Measurements from ENCODE around the gene KRTAP2-2.
"Not testable (repeated sequence)": the region's sequence is repeated elsewhere in the genome, so short reads cannot be mapped to it uniquely, and the experiment has no call there.

The KRTAP2-2 gene, protein sequence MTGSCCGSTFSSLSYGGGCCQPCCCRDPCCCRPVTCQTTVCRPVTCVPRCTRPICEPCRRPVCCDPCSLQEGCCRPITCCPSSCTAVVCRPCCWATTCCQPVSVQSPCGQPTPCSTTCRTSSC

DNA sequence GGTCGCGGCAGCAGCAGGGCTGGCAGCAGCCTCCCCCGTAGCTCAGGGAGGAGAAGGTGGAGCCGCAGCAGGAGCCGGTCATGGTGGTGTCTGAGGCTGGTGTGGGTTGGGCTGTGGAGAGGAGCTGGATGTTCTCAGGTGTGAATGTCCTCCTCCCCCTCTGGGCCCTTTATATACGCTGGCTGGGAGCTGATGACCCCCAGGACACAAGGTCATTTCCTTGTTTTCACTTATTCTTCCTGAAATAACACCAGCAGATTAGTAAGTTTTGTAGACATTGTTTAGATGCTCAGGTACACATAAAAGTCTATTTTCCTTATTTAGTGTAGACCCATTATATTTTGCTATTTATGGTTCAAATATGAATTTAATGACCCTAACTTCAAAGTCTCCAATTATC is at the start of gene KRTAP2-2:
Gene KRTAP2-2 (minus strand): TSS at position 101 of the 400 bp plus-strand sequence. CDS start 19 bp downstream, at position 82.
- not testable (repeated sequence) for DNase-seq

DNA sequence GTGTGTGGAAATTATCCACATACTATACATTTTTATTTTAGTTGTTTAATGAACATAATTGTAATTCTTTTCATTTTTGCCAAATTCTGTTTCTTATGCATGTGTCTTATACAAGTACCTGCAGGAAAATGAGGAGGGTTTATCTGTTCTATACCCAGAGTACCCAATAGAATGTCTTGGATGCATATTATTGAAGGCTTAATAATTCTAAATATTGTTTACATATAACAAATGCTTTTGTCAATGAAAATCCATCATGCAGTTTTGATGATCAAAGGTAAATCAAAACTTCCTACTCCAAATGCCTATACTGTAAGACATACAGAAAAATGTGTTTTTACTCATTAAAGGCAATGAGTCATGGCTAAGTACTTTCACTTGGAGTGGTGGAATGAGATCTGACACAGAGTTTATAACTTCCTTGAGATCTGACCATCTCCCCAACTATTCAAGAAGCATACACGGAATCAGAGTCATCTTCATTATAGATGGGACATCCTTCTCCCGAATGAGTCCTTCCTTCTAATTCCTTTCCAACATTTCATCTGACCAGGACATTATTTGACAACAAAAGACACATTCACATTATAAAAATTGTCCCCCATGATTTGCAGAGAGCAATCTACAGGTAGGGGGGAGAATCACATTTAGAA is 49.5 kb upstream of the KRTAP2-2 start:
- DNase-seq: not testable (repeated sequence)

DNA sequence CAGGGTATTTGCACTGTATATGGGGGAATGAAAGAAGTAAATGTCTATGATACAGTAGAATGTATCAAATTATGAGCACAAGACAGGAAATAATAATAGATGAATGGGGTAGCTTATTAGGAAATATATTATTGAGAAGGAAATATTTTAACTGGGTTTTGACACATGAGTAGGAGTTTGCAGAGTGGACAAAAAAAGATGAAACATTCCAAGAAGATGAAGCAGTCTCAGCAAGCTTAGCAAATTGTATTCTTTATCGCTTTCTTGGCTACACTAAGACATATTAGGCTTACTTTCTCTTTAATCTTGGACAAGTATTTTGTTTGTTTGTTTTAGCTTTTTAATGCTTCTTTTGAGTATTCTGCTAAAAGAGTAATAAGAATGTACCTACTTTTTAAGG is 48.9 kb upstream of the KRTAP2-2 start:
- no peak for DNase-seq

DNA sequence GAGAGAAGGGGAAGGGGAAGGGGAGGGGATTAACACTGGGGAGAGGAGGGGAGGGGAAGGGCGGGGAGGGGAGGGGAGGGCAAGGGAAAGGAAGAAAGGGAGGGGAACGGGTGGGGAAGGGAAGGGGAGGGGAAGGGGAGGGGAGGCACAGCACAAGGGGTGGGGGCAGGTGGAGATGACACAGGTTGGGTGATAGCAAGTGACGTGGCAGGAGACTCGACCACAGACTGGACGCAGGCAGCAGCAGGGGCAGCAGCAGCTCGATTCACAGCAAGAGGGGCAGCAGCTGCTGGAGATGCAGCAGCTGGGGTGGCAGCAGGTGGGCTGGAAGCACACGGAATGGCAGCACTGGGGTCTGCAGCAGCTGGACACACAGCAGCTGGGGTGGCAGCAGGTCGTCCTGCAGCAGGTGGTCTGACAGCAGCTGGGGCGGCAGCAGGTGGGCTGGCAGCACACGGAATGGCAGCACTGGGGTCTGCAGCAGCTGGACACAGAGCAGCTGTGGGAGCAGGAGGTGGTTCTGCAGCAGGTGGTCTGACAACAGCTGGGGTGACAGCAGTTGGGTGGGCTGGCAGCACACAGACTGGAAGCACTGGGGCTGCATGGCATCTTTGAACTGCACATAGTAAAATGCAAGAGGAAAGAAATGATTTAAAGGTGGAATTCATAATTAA is 46.7 kb upstream of the KRTAP2-2 start, which contains the start of gene KRTAP4-16:
Gene KRTAP4-16 (minus strand): TSS at position 624 of the 674 bp plus-strand sequence. CDS start 0 bp downstream, at position 624.
- no peak for DNase-seq

DNA sequence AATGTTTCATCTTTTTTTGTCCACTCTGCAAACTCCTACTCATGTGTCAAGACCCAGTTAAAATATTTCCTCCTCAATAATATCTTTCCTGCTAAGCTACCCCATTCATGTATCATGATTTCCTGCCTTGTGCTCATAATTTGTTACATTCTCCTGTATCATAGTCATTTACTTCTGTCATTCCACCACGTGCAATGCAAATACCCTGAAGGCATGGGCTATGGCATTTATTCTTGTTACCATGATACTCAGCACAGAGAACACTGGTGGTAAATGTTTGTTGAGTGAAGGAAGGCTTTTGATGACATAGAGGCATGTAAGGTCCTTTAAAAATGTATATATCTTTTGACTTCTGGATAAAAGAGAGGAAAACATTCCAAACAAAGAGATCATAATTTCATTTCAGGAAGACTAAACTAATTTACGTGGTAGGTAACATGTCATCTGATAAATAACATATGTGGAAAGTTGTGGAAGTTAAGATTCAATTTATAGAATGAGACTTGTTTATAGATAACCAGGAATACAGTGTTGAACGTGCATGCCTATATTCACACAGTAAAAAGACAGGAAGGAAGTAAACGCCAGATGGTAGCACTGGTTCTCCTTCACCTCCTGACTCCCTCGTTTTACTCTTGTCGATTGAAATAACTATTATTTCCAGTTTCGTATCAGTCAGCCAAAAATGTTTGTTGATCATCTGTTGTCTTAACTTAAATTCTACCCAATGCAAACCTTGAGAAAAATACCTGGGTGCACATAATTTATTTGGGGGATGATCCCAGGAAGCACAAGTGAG is 44.9 kb upstream of the KRTAP2-2 start:
- DNase-seq: not testable (repeated sequence)

DNA sequence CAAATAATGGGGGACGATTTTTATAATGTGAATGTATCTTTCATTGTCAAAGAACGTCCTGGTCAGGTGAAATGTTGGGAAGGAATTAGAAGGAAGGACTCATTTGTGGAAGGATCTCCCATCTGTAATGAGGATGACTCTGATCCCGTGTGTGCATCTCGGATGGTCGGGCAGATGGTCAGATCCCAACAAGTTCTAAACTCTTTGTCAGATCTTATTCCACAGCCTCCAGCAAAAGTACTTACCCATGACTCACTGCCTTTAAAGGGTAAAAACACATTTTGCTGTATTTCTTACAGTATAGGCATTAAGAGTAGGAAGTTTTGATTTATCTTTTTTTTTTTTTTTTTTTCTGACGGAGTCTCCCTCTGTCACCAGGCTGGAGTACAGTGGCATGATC is 43.5 kb upstream of the KRTAP2-2 start:
- DNase-seq: no peak

DNA sequence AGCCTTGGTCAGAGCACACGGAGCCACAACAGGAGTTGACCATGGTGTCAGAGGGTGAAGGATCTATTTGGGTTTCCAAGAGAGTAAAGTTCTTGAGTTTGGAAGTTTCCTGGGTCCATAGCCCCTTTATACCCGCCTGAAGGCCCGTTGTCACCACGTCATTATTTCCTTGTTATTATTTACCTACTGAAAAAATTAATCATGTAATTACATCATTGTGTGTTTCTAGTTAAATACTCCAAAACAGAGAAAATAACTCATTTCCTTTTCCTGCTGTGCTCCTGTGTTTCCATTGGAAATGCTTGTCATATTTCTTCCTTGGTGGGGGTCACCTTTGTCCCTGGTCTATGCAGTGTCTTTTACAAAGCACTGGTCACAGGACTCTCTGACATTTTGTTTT is 43.0 kb upstream of the KRTAP2-2 start, which contains the start of gene KRTAP4-8:
Gene KRTAP4-8 (minus strand): TSS at position 101 of the 400 bp plus-strand sequence. CDS start 58 bp downstream, at position 43.
- DNase-seq: no peak

DNA sequence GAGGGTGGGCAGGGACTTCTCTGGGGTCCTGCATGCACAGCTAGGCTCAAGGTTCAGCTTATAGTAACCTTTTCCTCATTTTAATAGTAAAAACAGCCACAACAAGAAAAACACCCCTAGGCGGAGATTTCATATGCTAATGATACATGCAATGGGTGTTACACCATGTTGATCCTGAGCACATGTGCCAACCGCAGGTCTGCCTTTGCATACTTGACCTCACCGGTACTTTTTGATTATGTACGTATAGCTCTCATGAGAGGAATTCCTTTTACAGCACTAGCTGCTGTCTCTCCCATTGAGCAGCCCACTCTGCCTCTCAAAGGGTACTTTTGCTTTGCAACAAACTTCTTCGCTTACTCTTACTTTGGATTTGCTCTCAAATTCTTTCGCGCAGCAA is 41.0 kb upstream of the KRTAP2-2 start:
- DNase-seq: no peak

DNA sequence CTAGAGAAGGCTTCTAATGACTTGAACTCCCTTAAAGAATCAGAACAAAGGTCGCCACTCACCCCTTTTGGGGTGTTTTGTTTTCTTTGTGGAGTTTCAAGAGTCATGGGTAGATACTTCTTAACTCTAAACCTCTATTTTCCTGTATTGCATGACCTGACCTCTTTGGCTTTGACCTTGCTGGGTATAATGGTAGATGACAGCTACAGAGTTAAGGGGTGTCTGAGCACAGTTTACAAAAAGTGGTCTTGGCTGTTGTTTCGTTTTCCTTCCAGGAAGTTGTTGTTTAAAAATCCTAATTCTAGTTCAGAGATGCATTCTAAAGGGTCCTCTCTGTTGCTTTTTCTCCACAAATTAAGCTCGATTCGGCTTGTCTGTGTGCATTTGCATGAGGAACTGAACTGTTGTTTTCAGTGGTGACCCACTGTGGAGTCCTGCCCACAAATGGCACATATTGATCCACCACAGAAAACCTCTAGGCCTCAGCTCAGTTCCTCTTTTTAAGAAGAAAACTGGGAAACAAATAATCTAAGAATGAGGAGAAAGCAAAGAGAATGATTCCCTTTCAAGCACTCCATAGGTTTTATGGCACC is 33.8 kb upstream of the KRTAP2-2 start:
- not testable (repeated sequence) for DNase-seq

DNA sequence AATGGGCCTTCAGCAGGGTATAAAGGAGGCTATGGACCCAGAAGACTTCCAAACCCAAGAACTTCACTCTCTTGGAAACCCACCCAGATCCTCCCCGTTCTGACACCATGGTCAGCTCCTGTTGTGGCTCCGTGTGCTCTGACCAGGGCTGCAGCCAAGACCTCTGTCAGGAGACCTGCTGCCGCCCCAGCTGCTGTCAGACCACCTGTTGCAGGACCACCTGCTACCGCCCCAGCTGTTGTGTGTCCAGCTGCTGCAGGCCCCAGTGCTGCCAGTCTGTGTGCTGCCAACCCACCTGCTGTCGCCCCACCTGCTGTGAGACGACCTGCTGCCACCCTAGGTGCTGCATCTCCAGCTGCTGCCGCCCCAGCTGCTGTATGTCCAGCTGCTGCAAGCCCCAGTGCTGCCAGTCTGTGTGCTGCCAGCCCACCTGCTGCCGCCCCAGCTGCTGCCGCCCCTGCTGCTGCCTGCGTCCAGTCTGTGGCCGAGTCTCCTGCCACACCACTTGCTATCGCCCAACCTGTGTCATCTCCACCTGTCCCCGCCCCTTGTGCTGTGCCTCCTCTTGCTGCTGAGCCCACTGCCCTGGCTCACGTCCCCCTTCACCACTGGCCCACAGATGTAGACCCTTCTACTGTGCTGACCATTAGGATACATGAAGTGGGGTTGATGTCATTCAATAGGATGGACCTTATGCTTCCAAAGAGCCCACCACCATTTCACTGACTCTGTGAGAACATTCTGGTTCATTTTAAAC is 29.2 kb upstream of the KRTAP2-2 start, which contains the start of gene KRTAP4-7:
Gene KRTAP4-7 (plus strand): TSS at position 51 of the 757 bp plus-strand sequence. CDS start 57 bp downstream, at position 108.
- DNase-seq: not testable (repeated sequence)

DNA sequence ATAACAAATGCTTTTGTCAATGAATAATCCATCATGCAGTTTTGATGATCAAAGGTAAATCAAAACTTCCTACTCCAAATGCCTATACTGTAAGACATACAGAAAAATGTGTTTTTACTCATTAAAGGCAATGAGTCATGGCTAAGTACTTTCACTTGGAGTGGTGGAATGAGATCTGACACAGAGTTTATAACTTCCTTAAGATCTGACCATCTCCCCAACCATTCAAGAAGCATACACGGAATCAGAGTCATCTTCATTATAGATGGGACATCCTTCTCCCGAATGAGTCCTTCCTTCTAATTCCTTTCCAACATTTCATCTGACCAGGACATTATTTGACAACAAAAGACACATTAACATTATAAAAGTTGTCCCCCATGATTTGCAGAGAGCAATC is 28.4 kb upstream of the KRTAP2-2 start:
- not testable (repeated sequence) for DNase-seq

DNA sequence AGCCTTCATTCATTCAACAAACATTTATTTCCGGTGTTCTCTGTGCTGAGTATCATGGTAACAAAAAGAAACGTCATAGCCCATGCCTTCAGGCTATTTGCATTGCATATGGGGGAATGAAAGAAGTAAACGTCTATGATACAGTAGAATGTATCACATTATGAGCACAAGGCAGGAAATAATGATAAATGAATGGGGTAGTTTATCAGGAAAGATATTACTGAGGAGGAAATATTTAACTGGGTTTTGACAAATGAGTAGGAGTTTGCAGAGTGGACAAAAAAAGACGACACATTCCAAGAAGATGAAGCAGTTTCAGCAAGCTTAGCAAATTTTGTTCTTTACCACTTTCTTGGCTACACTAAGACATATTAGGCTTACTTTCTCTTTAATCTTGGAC is 27.6 kb upstream of the KRTAP2-2 start:
- DNase-seq: no peak

DNA sequence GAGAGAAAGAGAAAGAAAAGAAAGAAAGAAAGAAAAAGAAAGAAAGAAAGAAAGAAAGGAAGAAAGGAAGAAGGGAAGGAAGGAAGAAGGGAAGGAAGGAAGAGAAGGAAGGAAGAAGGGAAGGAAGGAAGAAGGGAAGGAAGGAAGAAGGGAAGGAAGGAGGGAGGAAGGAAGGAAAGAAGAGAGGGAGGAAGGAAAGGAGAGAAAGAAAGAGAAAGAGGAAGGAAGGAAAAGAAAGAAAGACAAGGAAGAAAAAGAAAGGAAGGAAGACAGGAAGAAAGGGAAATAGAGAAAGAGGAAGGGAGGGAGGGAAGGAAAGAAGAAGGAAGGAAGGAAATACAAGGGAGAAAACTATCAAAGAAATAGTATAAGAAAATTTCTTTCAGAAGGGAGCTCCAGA is 21.8 kb upstream of the KRTAP2-2 start:
- DNase-seq: no peak

DNA sequence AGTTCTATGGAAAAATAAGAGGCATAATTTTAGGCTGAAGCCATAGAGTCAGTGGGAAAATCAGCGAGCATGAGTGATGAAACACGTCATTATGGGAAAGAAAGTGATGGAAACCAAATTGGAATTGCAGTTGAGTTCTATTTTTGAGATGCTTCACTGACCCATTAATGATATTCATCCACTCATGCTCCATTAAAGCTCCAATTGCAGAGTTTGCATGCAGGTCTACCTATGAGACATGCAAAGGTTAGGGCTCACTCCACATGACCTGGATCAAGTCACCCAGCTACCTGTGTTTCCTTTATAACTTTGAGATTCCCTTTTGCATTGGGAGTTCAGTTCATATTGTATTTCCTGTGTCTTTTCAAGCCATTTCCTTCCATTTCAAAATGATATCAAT is 18.6 kb upstream of the KRTAP2-2 start:
- no peak for DNase-seq

DNA sequence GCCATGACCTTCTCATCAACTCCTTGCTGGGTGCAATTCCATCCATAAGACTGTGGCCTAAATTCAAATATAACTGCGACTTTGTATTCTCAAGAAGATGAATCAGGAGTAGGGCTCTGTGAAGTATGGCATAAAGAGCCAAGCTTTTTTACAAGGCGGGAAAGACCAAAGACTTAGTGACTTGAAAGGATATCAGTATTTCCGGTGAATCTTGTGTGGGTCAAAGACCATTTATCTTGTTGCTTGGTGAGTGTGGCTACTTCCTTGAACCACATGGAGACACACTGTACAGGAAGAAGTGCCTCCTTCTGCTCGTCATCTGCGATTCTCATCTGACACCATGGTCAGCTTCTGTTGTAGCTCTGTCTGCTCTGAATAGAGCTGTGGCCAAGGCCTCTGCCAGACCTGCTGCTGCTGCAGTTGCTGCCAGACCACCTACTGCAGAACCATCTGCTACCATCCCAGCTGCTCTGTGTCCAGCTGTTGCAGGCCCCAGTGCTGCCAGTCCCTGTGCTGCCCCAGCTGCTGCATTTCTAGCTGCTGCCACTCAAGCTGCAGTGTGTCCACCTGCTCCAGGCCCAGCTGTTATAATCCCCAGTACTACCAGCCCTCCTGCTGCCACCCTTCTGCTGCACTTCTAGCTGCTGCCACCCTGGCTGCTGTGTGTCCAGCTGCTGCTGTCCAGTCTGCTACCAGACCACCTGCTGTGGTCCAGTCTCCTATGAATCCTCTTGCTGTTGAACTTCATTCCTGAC is 16.8 kb upstream of the KRTAP2-2 start:
- peak; percentile 38 for DNase-seq

DNA sequence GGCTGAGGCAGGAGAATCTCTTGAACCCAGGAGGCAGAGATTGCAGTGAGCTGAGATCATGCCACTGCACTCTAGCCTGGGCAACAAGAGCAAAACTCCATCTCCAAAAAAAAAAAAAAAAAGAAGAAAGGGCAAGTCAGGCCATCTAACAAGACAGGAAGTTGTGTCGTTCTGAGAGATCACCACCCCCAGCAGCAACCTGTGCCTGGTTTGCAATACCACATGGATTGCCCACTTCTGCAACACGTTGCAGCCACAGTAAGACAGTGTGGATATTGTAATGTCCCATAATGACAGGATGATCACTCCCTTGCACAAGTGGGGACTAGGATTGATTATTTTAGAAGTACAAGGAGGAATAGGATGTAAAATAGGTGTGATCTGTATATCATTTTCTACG is 14.0 kb upstream of the KRTAP2-2 start:
- no peak for DNase-seq

DNA sequence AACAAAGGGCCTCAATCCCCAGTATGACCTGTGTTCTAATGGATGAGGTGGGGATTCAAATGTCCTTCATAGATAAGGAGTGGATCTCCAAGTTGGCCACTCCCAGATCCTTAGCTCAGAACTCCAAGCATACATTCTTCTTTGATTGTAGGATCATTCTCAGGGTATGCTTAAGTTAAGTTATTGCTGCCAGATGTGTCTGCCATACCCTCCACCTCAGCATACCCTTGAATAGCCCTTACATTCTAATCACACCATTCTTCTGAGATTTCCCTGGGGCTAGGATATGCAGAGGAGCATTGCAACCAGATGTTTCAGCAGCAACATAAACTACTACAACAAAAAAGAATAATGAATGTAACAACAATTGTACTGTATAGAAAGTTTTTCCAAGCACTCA is 12.3 kb upstream of the KRTAP2-2 start:
- no peak for DNase-seq

DNA sequence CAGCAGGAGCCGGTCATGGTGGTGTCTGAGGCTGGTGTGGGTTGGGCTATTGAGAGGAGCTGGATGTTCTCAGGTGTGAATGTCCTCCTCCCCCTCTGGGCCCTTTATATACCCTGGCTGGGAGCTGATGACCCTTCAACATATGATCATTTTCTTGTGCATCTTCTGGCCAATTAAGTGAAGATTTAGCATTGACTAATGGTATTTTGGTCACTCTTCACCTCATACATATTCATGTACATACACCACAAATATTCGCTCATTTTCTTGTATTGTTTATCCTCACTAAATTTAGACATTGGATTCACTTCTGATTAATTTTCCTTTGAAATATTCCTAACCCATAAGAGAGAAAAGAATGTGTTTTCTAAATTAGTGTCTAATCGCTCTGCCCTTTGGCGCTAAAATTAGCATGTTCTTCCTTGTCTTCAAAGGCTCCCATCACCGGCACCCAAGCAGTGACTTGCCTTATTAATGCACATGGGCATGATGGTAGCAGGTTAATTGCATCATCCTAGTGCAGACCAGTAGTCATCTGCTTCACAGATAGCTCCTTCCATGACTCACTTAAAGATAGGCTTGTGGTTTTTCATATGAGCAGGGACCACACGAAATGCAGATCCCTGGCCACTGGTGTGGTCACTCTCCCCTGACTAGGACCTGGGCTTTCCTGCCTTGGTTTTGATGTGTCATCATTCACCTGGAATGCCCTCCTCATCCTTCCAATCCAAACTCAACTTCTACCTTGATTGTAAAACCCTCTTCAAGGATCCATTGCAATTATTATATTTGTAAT is 11.0 kb upstream of the KRTAP2-2 start, which contains the start of gene KRTAP2-4:
Gene KRTAP2-4 (minus strand): TSS at position 51 of the 796 bp plus-strand sequence. CDS start 34 bp downstream, at position 17.
- no peak for DNase-seq

DNA sequence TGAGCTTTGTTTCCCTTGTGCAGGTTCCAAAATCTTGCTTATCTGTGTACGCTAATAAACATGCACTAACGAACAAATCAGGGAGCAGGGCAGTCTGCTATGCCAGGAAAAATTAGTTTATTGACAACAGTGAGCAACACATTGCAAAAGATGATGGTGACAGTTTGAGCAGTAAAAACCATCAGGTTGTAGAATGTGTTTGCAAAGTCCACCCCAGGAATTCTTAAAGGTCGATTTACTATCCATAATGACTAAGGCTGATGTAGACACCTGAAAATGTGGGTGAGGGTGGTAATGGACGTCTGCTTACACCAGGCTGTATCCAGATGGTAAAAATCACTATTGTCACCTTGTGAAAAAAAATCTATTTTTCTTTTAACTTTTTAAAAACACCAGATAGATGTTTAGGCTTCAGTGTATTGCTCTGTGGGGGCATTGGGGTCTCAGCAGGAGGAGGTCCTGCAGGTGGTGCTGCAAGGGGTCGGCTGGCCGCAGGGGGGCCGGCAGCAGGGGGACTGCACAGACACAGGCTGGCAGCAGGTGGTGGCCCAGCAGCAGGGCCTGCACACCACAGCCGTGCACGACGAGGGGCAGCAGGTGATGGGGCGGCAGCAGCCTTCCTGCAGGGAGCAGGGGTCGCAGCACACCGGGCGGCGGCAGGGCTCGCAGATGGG is 10.1 kb upstream of the KRTAP2-2 start:
- DNase-seq: not testable (repeated sequence)

Data from right hindlimb (tissue), 1 donor.